H1 (cell line): Measurements from ENCODE around the gene AFG1L.
"Not testable (repeated sequence)": the region's sequence is repeated elsewhere in the genome, so short reads cannot be mapped to it uniquely, and the experiment has no call there.

Experiments used
- EP300 ChIP-seq, 2 experiments: IDR thresholded peaks; 1 replicate in 1 of 2; 2 replicates in 1 of 2; pipeline ENCODE4 v1.6.1; 2011 to 2012; ENCODE audit warnings: low read depth in 2 of 2, low read length in 2 of 2, mild to moderate bottlenecking in 2 of 2, borderline replicate concordance in 1 of 2, inconsistent platforms in 1 of 2, moderate library complexity in 1 of 2
- GABPA ChIP-seq: IDR thresholded peaks from 2 replicates; pipeline ENCODE4 v1.6.1; 2011; ENCODE audit warnings: mild to moderate bottlenecking, low read length, moderate library complexity, borderline replicate concordance; ENCODE audit not compliant: insufficient read depth

GRCh38 chr6:108308641-108309040 is 13.8 kb downstream of the AFG1L start:
- not testable (repeated sequence) for TF ChIP-seq EP300 (IDR thresholded peaks at IDR 0.05; ENCODE audit: borderline replicate concordance in 1 of 2, low read depth in 2 of 2, low read length in 2 of 2); GABPA
